ENCODE measurements around the gene PLEKHM2. TPM values are rescaled to one million over a fixed set of nuclear protein-coding genes. Genes with fewer than 3 reads are reported as not detected.
"Not testable (repeated sequence)": the region's sequence is repeated elsewhere in the genome, so short reads cannot be mapped to it uniquely, and the experiment has no call there.

Gene PLEKHM2
- total RNA-seq, 4 donors from 2014 or later = 34.4 to 81.1 (median 50.0) TPM

GRCh38 chr1:15650433-15650832, 33.7 kb upstream of the PLEKHM2 start:
- ATAC-seq (ENCODE audit: low FRiP score) (no peak), DNase-seq (ENCODE audit: low spot score) (no peak)
- TF ChIP-seq, protein P1, sequence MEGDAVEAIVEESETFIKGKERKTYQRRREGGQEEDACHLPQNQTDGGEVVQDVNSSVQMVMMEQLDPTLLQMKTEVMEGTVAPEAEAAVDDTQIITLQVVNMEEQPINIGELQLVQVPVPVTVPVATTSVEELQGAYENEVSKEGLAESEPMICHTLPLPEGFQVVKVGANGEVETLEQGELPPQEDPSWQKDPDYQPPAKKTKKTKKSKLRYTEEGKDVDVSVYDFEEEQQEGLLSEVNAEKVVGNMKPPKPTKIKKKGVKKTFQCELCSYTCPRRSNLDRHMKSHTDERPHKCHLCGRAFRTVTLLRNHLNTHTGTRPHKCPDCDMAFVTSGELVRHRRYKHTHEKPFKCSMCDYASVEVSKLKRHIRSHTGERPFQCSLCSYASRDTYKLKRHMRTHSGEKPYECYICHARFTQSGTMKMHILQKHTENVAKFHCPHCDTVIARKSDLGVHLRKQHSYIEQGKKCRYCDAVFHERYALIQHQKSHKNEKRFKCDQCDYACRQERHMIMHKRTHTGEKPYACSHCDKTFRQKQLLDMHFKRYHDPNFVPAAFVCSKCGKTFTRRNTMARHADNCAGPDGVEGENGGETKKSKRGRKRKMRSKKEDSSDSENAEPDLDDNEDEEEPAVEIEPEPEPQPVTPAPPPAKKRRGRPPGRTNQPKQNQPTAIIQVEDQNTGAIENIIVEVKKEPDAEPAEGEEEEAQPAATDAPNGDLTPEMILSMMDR (IDR thresholded peaks at IDR 0.05) = no peak

- DNase-seq (ENCODE audit: low spot score) = not testable (repeated sequence)
Measured at GRCh38 chr1:15652130-15652529, 32.0 kb upstream of the PLEKHM2 start.

DNA sequence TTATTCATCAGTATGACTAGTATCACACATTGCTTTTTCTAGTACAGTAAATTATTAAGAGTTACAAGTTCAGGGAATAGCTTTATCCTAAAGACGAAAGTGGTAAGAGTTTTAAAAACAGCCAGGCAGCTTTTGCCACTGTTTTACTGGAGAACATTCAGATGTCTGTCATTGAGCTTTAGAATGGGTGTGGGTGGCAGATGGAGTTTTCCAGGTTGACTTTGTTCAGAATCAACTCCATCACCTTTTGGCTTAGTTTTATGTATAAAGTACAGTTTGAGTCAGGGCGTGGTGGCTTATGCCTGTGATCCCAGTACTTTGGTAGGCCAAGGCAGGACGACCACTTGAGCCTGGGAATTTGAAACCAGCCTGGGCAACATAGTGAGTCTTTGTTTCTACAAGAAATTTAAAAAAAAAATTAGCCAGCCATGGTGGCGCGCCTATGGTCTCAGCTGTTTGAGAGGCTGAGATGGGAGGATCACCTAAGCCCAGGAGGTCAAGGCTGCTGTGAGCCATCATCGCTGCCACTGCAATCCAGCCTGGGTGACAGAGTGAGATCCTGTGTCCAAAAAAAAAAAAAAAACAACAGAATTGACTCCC, 29.9 kb upstream of the PLEKHM2 start:
- DNase-seq (ENCODE audit: low spot score) = no peak
- TF ChIP-seq, protein P1 (IDR thresholded peaks at IDR 0.05) = no peak
- ATAC-seq (ENCODE audit: low FRiP score) = no peak

More at GRCh38 chr1:15652130-15652529, 32.0 kb upstream of the PLEKHM2 start:
- not testable (repeated sequence) for ATAC-seq (ENCODE audit: low FRiP score)

- DNase-seq (ENCODE audit: low spot score) = no peak
- ATAC-seq (ENCODE audit: low FRiP score) = no peak
- TF ChIP-seq, protein P1 (IDR thresholded peaks at IDR 0.05) = no peak
Measured at GRCh38 chr1:15656464-15656863, 27.7 kb upstream of the PLEKHM2 start.

DNA sequence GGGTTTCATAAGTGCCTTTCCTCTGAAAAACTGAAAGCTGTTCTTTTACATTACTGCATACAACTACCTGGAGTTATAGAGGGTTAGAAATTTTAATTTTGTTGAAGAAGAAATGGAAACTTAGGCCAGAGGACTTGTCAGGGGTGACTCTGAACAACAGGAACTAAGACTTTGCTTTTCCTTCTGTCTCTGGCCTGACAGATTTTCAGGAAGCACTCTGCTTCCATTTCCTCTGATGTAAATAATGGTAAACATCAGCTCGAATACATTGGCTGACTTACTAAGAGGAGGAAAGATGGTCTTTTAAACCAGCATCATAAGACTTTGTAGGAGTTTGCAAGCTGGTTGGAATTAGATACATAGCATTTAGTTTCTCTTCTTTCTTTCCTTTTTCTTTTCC, 27.1 kb upstream of the PLEKHM2 start:
- ATAC-seq (ENCODE audit: low FRiP score) = no peak
- DNase-seq (ENCODE audit: low spot score) = no peak
- TF ChIP-seq, protein P1 (IDR thresholded peaks at IDR 0.05) = no peak

- TF ChIP-seq, protein P1 (IDR thresholded peaks at IDR 0.05) = no peak
- ATAC-seq (ENCODE audit: low FRiP score) = no peak
- no peak for DNase-seq (ENCODE audit: low spot score)
Measured at GRCh38 chr1:15660151-15660550, 24.0 kb upstream of the PLEKHM2 start.

- DNase-seq (ENCODE audit: low spot score) = no peak
- ATAC-seq (ENCODE audit: low FRiP score) = no peak
- TF ChIP-seq, protein P1 (IDR thresholded peaks at IDR 0.05) = no peak
Measured at GRCh38 chr1:15662477-15662876, 21.6 kb upstream of the PLEKHM2 start.
